ENCODE measurements around the gene TRIM73.
A peak's percentile ranks its signal among the peaks of the same experiment; 100 is the strongest.
"Not testable (repeated sequence)": the region's sequence is repeated elsewhere in the genome, so short reads cannot be mapped to it uniquely, and the experiment has no call there.

Gene TRIM73

DNA sequence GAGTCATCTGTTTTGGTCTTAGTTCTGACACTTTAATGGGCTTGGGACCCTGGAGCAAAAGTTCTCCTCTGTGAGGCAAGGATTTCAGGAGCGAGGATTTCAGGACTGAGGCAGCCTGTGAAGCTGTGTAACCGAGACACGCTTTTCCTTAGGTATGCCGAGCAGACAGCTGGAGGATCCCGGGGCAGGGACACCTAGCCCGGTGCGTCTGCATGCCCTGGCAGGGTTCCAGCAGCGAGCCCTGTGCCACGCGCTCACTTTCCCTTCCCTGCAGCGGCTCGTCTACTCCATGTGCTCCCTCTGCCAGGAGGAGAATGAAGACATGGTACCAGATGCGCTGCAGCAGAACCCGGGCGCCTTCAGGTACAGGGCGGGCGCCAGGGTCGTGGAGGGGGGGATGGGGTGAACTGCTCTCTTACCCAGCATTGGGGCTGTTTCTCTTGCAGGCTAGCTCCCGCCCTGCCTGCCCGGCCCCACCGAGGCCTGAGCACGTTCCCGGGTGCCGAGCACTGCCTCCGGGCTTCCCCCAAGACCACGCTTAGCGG is 20.5 kb downstream of the TRIM73 start:
- DNase-seq, result not testable (repeated sequence)

DNA sequence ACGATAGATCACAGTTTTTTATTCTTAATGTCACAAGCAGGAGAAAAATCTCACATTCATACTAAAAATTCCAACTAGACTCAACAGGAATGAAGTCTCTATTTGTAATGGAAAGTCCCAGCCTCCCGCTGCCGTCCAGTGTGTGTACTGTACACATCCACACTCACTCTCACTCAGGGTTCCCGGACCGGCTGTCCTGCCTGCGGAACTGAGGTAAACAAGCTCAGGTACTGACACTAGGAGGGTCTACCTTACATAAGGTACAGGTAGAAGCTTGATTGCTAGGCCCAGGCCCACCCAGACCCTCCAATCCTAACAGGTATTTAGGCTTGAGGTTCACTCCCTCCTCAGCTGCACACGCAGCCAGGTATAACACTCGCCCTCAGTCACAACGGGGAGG is 21.4 kb downstream of the TRIM73 start:
- DNase-seq, result not testable (repeated sequence)

DNA sequence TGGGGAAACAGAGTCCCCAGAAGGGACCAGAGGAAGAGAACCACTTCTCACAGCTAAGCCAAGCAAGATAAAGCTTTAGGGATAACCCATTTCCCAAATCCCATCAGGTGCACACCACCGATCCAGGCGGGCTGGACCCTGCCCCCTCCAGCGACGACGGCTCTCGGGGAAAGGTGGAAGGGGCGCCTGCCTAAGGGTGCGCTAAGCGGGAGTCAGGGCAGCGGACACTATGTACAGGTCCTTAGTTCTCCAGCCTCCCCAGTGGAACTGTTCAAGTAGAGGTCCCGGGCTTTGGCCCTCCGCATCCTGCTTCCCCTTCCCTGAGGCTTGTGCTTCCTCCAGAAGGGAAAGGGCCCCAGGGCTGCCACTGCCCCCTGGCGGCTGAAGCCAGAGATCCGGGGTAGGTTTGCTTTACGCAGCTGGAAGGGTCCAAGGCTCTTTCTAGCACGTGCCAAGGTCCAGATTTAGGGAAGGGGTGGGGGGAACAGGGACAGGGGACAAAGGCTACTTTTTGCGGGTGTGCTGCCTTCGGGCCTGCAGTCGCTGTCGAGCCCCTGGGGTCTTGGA is 22.9 kb downstream of the TRIM73 start:
- DNase-seq, result not testable (repeated sequence)

DNA sequence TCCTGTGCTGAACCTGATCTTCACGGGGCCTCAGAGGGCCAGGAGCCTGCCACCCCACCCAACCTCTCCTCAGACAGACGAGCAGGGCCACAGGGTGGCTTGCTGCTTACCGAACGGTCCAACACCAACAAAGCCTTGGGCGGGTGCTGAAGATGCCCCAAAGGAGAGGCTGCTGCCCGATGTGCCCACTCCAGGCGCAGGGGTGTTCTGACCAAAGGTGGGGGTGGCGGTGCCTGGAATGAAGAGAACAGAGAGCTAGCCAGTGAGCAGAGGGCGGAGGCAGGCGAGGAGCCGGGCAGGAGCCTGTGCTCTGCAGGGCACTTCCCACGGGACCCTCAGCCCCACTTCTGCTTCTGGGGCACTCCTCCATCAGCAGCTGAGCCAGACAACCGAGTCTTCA is 23.8 kb downstream of the TRIM73 start:
- DNase-seq, result not testable (repeated sequence)

- DNase-seq, result not testable (repeated sequence)
Measured at GRCh38 chr7:75419693-75420092, 24.3 kb downstream of the TRIM73 start.

- not testable (repeated sequence) for DNase-seq
Measured at GRCh38 chr7:75420152-75420551, 24.7 kb downstream of the TRIM73 start.

DNA sequence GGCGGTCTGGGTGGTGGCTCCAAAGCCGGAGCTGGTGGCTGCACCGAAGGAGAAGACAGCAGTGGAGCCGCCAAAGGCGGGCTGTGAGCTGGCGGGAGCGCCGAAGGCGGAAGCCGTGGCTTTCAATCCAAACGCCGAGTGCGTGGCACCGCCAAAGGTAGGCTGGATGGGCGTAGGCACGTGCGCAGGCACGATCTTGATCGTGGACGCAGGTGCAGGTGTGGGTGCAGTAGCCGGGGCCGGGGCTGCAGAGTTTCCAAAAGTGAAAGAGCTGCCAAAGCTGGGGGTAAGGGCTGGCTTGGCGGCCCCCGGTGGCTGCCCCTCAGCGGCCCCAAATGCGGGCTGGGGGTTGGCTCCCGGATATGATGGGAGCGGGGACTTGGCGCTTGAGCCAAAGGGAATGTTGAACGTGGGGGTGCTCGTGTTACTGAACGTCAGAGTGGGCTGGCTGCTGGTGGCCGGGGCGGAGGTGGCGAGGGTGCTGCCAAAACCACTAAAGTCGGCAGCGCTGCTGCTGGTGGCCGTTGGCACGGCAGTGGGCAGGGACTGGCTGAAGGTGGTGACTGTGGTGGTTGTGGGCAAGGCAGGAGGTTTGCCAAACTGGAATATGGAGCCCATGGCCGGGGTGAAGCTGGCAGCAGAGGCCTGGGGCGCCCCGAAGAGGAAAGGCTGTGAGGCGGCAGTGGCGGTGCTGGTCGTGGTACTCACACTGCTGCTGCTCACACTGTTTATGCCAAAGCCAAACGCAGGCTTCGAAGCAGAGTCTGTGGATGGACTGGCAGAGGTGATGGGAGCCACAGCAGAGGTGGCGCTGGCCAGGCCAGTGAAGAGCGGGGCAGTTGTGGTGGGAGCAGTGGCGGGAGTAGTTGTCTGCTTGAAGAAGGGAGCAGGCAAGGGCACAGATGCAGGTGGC is 26.6 kb downstream of the TRIM73 start:
- DNase-seq, result not testable (repeated sequence)

- DNase-seq, result not testable (repeated sequence)
Measured at GRCh38 chr7:75423481-75423880, 28.1 kb downstream of the TRIM73 start.

GRCh38 chr7:75439000-75439399 is 43.6 kb downstream of the TRIM73 start:
- DNase-seq, result not testable (repeated sequence)

- DNase-seq, result not testable (repeated sequence)
Measured at GRCh38 chr7:75442101-75442464, 46.7 kb downstream of the TRIM73 start.

- DNase-seq, result peak in 1 of 2 experiments; percentile 8
Measured at GRCh38 chr7:75442465-75443111, 47.2 kb downstream of the TRIM73 start.

DNA sequence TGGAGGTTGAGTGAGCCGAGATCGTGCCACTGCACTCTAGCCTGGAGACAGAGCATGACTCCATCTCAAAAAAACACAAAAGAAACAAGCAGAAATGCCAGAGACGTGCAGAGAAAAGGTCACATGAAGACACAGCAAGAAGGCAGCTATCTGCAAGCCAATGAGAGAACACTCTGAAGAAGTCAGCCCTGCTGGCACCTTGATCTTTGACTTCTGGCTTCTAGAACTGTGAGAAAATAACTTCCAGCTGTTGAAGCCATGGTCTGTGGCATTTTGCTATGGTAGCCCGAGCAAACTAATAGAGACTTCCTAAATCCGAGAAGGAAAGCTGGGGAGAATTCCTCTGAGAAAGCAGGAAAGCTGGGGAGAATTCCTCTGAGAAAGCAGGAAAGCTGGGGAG is 54.5 kb downstream of the TRIM73 start:
- not testable (repeated sequence) for DNase-seq

DNA sequence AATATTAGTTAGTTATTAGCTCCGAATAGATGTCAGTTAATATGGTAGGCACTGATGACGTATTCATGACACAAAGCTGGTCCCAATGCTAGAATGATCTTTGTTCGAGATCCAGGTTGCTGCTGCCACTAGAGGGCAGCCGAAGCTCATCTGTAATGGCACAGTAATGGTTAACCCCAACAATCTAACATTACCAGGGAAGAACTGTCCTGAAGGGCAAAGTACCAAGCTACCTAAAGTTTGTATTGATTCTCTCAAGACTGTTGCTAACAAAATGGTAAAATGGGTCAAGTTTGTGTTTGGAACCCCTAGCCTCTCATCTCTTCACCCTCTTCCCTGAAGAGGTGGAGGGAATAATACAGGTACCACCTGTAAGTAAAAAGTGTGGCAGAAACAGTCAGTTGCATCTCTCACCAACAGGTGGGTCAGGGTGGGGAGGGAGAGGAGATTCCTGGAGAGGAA is 57.1 kb downstream of the TRIM73 start:
- not testable (repeated sequence) for DNase-seq
